NCI-H1048 (cell line): Measurements from ENCODE around the gene TEAD1.

Experiments
- DNase-seq: peaks from one replicate; lab custom pipeline; 2025; lab: John Stamatoyannopoulos, UW

TEAD1 gene

DNA sequence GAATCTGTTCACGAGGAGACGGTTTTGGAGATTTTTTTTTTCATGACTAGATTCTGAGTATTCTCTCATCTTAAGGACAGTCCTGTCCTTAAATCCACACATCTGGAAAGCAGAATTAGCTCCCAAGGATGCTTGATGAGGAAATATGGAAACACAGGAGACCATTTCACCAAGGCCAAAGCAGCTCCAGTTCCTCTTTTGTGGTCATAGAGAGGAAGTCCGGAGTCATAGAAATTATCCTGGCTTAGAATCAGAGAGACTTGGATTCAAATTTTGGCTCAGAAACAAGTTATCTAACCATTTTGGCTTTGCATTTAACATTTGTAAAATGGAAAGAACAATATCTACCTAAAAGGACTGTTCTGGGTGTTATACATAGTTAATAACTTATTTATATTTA lies 7.3 kb upstream of the TEAD1 start:
- DNase-seq = no peak

DNA sequence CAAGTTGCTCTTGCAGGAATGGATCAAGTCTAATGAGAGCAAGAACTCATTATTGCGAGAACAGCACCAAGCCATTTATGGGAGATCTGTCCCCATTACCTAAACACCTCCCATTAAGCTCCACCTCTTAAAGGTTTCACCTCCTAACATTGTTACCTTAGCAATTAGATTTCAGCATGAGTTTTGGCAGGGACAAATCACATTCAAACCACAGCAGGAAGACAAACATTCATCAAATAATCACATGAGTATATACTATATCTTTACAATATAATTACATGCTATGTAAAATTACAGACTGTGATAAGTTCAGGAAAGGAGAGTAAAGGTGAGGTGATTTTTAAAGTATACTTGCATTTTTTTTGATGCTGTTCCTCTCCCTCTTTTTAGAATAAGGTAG lies 6.6 kb upstream of the TEAD1 start:
- no peak for DNase-seq

DNA sequence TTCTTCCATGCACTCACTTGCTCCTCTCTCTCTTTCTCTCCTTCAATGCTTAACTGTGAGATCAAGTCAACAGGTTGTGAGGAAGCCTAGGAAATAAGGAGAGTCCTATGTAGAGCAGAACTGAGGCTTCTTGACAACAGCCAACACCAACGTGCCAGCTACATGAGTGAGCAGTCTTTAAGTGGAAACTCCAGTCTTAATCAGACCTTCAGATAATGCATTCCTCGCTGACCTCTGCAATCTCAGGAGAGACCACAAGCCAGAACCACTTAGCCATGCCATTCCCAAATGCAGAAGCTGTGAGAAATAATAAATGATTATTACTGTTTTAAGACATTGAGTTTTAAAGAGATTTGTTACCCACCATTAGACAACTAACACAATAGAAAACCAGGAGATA lies 6.1 kb upstream of the TEAD1 start:
- no peak for DNase-seq

DNA sequence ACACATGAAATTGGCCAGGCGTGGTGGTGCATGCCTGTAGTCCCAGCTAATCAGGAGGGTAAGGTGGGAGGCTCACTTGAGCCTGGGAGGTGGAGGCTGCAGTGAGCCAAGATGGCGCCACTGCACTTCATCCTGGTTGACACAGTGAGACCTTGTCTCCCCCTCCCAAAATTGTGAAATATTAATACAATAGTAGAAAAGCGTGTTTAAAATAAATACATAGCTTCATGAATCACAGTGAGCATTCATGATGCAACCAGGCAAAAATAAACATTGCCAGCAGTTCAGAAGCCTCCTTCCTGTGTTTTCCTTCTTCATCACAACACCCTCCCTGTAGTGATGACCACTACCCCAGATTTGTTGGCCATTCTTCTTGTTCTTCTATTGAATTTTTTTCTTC lies 4.3 kb upstream of the TEAD1 start:
- no peak for DNase-seq

DNA sequence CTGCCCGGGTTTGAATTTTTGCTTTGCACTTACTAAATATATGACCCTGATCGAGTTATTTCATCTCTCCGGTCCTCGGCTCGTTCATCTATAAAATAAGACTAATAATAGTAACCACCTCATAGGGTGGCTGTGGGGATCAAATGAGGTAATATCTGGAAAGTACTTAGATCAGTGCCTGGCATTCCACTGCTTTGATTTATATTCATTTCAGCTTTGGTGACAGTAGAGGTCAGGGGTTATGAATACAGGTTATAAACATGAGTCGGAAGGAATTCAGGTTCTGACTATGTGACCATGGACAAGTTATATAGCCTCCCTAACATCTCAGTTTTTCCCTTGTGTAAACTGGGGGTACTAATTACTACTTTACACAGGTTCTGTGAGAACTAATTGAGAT lies 2.9 kb upstream of the TEAD1 start:
- DNase-seq = no peak

DNA sequence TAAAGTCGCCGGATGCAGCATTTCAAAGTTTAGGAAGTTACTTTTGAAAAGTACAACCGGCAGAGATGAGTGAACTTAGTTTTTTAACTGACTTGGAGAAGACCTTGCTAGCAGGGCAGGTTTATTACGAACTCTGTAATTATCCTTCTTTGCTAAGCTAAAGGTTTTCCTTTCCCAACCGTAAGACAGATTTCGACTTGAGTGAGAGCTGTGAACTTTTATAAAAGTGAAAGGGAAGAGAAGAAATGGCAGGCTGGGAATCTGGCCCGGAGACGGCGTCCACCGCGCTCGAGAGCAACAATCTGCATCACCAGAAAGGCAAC lies 659 bp upstream of the TEAD1 start:
- DNase-seq = no peak

DNA sequence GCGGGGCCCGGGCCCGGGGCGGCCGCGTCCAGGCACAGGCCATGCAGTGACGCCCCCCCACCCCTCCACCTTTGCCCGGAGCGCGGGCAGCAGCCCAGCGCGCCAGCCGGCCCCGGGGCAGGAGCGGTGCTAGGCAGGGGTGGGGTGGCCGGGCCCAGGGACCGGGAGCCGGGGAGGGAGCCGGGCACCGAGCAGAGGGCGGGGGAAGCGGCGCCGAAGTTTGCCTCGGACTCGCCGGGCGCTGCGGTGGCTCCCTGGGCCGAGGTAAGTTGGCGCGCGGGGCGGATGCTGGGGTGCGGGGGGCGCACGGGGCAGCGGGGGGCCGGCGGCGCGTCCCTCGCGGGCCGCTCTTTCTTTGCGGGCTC lies 332 bp downstream of the TEAD1 start:
- DNase-seq = no peak

DNA sequence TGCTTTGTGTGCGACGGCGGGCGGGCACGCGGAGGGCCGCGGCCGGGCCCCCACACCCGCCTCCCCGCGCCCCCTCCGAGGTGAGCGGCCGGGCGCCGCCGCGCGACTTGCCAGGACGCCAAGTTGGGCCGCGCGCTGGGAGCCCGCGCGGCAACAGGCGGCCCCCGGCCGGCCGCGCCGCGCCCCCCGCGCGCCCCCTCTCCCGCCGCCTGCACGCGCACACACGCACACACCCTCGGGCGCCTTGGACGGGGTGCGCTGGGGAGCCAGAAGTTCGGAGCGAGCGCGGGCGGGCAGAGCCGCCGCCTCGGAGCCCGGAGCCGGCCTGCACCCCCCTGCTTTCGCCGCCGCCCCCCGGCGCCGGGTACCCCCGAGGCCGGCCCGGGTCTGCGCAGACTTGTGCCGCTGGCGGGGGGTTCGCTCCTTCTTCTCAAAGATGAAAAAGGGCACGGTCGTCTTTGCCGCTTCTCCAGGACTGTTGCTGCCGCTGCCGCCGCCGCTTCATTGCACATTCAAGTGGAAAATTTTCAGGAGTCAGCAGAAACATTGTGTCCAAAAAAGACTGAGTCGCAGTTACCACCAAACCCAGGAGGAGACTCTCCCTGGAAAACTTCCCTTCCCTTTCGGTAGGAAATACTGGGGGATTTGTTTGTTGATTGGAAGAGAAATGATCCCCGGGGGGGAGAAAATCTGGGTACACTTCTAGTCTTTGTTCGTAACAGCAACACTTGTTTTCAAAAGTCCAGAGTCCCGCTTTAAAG lies 895 bp downstream of the TEAD1 start:
- DNase-seq = no peak

DNA sequence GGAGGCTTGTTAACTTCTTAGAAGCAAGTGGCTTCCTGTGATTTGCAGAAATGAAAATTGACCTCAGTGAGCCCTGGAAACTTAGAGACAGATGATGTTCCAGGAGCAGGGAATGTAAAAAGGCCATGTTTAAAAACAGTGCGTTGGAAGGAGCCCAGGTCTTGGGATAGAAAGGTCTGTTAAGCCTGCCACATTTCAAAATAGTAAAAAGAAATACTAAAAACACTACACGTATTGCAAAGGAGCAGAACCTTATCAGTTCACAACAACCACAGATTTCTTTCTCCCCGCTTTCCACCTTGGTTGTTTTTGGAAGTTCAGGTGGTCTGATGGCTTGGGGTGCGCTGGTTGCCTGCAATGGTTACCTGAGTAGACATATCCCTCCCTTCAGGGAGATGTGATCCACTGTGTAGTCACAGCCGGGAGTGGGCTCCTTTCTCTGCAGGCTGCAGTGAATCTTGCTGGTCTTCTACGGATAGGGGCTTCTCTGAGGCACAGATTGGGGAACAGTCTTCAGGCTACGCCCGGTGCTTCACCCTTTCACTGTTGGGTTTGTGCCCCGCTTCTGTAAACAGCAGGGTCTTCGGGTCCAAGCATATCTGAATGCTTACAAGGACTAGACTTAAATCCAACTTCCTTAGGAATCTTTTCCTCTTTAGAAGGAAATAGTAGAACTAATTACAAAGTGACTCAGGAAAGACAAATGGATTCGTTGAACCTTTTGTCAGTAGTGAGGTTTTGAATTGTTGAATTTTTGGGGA lies 1.9 kb downstream of the TEAD1 start:
- no peak for DNase-seq

DNA sequence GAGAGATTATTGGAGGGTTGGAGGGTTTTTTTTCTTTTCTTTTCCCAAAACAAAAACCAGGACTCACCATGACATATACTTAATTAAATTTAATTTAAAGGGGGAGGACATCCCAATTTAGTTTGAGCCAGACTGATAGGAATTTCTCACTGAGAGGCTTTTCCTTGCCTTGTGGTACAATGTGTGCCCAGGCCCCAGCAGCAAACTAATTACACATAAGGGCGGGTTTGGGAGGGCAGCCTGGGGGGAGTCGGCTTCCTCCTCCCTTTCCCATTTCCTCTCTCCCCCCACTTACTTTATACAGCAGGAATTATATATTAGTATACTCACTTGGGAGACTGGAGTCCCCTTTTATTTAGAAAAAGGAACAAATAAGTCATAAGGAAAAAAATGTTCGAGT lies 2.9 kb downstream of the TEAD1 start:
- DNase-seq = no peak

DNA sequence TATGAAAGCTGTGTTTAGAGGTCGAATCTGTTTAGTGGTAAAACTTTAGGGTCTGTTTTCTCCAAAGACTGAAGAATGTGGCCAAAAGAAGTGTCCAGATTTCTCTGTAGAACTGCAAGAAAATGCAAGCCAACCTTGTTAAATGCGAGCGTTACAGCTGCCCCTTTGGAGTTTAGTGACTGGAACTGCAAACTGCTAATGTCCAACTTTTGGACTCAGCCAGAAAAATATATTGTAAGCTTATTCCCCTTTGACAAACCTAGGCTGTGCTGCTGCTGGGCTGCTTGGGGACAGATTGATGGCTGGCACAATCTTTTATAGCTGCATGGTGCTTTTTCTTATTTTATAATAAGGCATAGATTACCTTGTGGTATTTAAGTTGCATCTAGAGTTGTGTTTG lies 3.9 kb downstream of the TEAD1 start:
- DNase-seq = no peak

DNA sequence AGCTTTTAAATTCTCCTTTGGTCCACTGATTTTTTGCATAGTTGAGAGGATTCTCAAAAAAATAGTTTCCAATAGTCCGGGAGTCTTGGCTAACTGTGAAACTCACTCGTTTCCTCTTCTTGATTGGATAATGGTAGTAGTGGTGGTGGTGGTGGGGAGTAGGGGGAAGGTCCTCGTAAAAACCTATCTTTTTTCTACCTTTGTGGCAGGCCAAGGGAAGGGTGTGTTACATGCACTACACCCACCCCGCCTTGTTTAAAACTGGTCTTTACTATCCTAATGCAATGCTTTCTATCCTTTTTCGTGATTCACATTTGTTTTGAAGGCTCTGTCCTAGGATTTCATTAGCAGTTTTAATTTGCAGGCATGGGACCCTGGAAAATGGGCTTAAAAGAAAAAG lies 4.8 kb downstream of the TEAD1 start:
- DNase-seq = no peak

DNA sequence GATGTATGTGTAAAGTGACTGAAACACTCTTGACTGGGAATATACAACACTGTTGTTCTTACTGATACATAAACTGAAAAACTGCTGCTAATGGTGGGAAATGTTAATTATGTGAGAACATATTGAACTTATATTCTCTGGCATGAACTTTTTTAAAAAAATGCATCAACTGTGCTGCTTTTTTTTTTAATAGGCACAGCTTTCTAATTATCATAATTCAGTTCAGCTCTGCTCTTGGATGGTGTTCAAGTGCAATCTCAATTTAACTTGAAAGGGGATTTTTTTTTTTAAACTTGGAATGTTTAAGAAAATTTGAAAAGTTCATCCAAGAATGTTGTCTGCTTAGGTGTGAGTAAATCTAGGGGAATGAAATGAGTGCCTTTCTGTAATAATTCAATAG lies 5.2 kb downstream of the TEAD1 start:
- DNase-seq = no peak

DNA sequence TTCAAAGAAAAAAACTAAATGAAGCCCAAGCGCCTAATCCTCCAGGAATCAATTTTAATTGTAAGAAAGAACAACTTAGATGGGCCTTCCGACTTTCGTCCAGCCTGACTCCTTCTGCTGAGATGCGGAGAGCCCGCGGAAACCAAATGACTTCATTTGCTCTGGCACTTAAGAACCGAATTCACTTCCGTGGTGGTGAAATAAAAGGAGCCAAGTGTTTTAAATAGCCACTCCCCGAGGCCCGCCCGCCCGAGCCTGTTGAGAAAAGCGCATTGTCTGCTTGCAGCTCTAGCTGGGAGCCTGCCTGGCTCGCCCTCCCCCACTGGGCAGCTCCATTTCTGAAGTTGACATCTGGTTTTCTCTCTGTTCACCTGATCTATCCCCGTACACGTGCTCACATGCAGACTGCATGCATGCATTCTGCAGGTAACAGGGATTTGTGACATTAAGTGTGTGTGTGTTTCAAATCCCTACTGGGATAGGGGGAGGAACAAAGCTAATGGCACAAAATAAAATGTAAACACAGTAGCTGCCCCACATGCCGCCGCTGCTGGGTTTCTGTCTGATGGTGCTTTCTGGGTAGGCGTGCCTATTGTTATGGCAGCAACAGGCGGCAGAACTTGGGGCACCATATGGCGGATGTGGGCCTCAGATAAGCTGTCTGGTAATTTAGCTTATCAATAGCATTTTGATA lies 6.2 kb downstream of the TEAD1 start:
- DNase-seq = peak; percentile 47

DNA sequence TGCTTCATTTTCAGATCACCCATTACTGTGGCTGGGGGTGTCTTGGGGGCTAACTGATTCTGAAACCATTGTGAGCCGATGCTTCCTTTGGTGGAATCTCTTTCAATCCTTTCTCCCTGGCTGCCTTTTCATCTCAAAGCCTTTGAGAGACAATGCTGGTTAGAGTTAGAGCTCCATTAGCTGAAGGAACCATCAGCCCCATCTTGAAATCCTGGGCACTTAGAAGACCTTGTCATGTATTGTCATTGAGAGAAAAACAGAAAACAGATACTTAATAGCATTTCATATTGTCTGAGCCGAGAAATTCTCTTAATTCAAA lies 6.7 kb downstream of the TEAD1 start:
- DNase-seq = no peak

DNA sequence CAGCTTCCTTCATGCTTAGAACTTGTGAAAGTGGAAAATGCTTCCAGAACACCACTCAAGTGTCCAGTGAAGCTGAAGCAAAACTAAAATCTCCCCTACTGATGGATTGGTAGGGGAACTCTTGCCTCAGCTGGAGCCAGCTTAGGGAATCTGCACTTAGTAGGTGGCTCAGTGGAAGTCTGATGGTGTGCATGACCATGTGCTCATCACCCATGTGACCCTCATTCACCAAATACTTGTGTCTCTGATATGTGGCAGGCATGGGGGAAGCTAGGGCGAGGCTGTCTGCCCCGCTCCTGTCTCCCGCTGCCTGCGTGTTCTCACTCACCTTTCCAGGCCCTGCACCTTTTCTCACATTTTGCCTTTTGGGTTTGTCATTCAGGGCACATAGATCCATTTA lies 7.2 kb downstream of the TEAD1 start:
- DNase-seq = no peak

DNA sequence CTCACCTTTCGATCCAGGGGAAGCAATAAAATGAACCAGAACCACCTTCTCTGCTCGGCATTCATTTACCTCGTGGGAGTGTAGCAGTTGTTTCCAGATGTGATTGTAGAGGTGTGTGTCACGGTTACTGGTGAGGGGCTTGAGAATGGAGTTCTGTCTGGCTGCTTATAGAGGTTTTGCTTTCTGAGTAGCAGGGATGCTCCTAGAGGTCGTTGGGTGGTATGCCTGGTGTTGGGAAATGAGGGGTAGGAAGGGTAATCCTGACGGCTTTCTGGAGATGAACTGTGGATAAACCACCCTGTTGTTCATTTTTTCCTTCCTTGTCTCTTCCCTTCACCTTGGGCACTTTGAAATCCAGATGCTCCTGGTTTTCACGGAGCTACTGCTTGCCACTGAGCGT lies 8.1 kb downstream of the TEAD1 start:
- DNase-seq = no peak

DNA sequence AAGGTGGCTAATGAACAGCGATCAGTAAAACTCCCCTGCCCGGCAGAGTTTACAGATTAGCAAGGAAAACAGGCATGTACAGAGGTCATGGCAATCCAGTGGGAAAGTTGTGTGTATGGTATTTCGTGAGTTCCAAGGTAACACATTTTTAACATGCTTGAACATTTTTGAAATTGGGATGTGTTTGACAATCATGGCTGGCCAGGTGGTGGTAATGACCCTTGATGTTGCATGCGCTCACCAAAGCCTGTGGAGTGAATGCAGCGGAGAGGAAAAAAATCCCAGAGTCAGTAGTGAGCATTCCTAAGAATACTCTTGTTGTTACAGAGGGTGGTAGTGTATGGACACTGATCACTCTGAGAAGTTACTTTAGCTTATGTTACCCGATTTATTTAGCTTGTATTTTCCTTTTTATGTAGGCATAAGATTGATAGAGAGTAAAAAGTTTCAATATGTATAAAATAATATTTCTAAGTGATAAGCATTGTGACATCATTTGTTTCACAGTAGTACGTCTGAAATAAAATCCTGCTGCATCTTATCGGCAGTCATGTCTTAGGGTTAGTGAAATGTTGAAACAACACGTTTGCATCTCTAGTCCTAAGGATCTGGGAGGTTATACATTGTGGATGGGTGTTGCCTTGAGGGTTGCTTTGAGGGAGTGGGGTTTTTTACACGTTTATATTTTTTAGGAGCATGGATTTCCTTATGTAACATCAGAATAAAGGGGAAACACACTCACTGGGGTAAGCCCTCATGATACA lies 8.7 kb downstream of the TEAD1 start:
- DNase-seq = no peak

DNA sequence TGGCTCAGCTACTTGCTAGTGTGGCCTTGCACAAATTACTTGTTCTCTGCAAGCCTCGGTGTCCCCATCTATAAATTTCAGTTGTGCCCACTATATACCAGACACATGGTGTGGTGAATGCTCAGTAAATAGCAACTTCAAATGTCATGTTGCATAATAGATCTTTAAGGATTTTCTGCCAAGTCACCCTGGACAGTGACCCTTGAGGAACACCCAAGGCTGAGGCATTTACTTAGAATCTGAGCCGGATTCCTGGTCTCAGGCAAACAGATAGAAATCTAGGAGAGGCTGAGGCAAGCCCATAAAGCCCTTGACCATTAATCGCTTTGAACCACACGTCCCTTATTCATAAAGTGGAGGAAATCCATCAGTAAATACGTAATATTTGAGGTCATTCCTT lies 9.7 kb downstream of the TEAD1 start:
- DNase-seq = no peak

DNA sequence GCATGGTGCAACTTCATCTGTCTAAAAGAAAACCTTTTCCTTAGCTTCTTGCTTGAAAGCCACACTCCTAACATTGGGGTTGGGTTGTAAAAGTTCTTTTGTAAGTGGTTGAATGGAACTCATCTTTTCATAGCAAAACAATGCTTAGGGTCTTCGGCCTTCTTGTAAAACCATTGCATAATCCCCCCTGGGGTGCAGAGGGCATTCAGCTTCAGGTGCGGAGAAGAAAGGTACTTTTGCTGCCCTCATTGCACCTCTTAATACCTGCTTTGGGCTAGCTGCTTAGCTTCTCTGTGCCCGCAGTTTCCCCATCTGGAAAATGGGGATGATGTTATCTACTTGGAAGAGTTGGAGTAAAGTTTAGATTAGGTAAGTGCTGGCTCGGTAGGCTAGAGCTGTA lies 10.1 kb downstream of the TEAD1 start:
- no peak for DNase-seq

DNA sequence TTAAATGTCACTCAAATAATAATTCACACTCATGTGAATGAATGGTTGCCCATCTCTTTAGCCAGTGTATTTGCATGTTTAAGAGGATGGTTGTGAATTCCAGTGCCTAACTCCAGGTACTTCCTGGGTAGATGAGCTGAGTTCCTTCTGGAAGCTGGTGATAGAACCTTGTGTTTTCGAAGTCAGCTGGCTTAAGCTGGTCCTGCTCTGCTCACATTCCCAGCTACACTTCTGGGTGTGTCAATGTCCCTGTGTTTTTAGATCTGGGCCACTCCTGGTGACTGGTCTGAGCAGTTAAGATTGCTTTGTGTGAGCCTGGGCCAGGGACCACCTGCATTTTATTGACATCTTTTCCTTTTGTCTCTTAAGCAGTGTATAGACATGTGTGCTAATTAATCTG lies 10.6 kb downstream of the TEAD1 start:
- no peak for DNase-seq

DNA sequence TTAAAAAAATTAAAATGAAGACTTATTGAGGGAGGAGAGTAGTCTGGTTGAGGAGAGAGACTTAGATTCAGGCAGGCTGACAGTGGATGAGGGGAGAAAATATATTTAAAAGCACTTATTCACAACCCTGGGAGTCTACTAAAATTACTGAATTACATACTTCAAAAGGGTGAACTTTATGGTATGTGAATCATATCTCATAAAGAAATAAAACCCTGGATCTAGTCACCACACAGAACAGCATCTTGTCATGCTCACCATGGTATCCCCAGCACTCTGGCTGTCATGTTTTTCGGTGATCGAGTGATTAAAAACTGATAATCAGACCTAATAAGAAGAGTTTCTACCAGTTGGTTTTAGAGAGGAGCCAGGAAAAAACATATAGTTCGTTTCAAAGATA lies 11.0 kb downstream of the TEAD1 start:
- DNase-seq = no peak
